Measurements from ENCODE around the gene PARD3. TPM values are rescaled to one million over a fixed set of nuclear protein-coding genes. Genes with fewer than 3 reads are reported as not detected.

Gene PARD3
- total RNA-seq, 4 donors from 2014 or later, result 98.9 to 122 (median 105) TPM

GRCh38 chr10:34492081-34492480, 323.0 kb downstream of the PARD3 start:
- Histone ChIP-seq H3K9me3 (no peaks in the 10 kb centered on the region), H3K36me3 (no peaks in the 10 kb centered on the region), H3K27me3 (no peaks in the 10 kb centered on the region), H3K27ac (replicated peaks in 1 of 4) (no peak overlapping the region), H3K4me1 (peaks cover 0 to 22% (median 10%) of the 10 kb centered on the region in 4 donors), H3K4me3 (no peak overlapping the region)
- intact Hi-C loops (cut with DNase I), result no loop called here
- TF ChIP-seq, protein P1, sequence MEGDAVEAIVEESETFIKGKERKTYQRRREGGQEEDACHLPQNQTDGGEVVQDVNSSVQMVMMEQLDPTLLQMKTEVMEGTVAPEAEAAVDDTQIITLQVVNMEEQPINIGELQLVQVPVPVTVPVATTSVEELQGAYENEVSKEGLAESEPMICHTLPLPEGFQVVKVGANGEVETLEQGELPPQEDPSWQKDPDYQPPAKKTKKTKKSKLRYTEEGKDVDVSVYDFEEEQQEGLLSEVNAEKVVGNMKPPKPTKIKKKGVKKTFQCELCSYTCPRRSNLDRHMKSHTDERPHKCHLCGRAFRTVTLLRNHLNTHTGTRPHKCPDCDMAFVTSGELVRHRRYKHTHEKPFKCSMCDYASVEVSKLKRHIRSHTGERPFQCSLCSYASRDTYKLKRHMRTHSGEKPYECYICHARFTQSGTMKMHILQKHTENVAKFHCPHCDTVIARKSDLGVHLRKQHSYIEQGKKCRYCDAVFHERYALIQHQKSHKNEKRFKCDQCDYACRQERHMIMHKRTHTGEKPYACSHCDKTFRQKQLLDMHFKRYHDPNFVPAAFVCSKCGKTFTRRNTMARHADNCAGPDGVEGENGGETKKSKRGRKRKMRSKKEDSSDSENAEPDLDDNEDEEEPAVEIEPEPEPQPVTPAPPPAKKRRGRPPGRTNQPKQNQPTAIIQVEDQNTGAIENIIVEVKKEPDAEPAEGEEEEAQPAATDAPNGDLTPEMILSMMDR (IDR thresholded peaks at IDR 0.05), result no peak
- TF ChIP-seq POLR2AphosphoS5 (IDR thresholded peaks at IDR 0.05) (no peak), EP300 (IDR thresholded peaks at IDR 0.05) (no peak), POLR2A (IDR thresholded peaks at IDR 0.05; ENCODE audit: low read depth) (no peak)
- peak; percentile 37 for DNase-seq (ENCODE audit: extremely low spot score)
- 95% methylated on average over 7 of the region's 7 CpGs for WGBS

- intact Hi-C loops (cut with DNase I), result no loop called here
- 65% methylated on average over 3 of the region's 3 CpGs for WGBS
- no peak for DNase-seq (ENCODE audit: extremely low spot score)
These were observed 323.4 kb downstream of the PARD3 start for GRCh38 chr10:34491678-34492077.

DNA sequence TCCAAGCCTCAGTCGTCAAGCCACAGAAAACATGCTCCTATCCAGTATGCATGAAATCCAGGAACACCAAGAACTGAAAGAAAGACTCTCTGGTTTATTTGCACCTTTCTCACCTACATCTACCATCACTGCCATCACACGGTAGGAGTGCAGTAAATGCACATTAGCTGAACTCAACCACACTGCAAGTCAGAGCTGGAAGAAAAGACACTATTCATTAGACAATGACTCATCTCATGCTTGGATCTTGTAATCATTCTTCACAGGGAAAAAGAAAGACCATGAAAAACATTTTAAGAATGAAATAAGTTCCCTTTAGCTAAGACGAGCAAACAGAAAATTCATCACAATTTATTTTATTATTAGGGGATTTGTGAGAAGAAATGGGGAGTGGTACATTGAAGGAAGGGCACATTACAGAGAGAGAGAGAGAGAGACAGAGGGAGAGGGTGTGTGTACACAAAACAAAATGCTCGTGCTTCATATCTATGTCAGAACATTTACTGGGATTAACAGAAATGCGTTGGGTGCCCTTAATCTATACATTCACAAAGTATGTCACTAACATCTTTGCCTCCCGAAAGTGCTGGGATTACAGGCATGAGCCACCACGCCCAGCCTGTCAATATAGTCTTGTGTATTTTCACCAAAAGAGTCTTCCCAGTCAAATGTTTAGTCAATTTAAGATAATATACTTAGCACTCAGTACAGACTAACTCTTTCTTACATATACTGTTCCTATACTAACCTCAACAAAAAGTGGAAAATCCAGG, 324.9 kb downstream of the PARD3 start:
- H3K4me3 ChIP-seq, result no peak overlapping the region
- intact Hi-C loops (cut with DNase I), result no loop called here
- H3K36me3 ChIP-seq, result no peaks in the 10 kb centered on the region
- peak; percentile 66 for DNase-seq (ENCODE audit: extremely low spot score)
- 66% methylated on average over 7 of the region's 7 CpGs for WGBS
- no peak overlapping the region for H3K27ac ChIP-seq (replicated peaks in 1 of 4)
- H3K4me1 ChIP-seq, result peaks cover 0 to 22% (median 10%) of the 10 kb centered on the region in 4 donors
- no peak for TF ChIP-seq POLR2A (IDR thresholded peaks at IDR 0.05; ENCODE audit: low read depth)
- no peak for TF ChIP-seq EP300 (IDR thresholded peaks at IDR 0.05)
- TF ChIP-seq, protein P1 (IDR thresholded peaks at IDR 0.05), result no peak
- no peak for TF ChIP-seq POLR2AphosphoS5 (IDR thresholded peaks at IDR 0.05)
- H3K9me3 ChIP-seq, result no peaks in the 10 kb centered on the region
- no peaks in the 10 kb centered on the region for H3K27me3 ChIP-seq

More at GRCh38 chr10:34491678-34492077, 323.4 kb downstream of the PARD3 start:
- Histone ChIP-seq H3K9me3 (no peaks in the 10 kb centered on the region), H3K4me1 (peaks cover 0 to 22% (median 10%) of the 10 kb centered on the region in 4 donors), H3K36me3 (no peaks in the 10 kb centered on the region), H3K27me3 (no peaks in the 10 kb centered on the region), H3K27ac (replicated peaks in 1 of 4) (no peak overlapping the region), H3K4me3 (no peak overlapping the region)
- no peak for TF ChIP-seq EP300 (IDR thresholded peaks at IDR 0.05)

- DNase-seq (ENCODE audit: extremely low spot score), result no peak
- TF ChIP-seq POLR2AphosphoS5 (IDR thresholded peaks at IDR 0.05) (no peak), POLR2A (IDR thresholded peaks at IDR 0.05; ENCODE audit: low read depth) (no peak), EP300 (IDR thresholded peaks at IDR 0.05) (no peak)
- TF ChIP-seq, protein P1 (IDR thresholded peaks at IDR 0.05), result no peak
- intact Hi-C loops (cut with DNase I), result no loop called here
- H3K9me3 ChIP-seq, result no peaks in the 10 kb centered on the region
- H3K27ac ChIP-seq (replicated peaks in 1 of 4), result no peak overlapping the region
- H3K4me1 ChIP-seq, result peaks cover 0 to 22% (median 10%) of the 10 kb centered on the region in 4 donors
- WGBS, result 84% methylated on average over 3 of the region's 3 CpGs
- no peak overlapping the region for H3K4me3 ChIP-seq
- H3K36me3 ChIP-seq, result no peaks in the 10 kb centered on the region
- no peaks in the 10 kb centered on the region for H3K27me3 ChIP-seq
These were observed 325.7 kb downstream of the PARD3 start for GRCh38 chr10:34489411-34489810.

DNA sequence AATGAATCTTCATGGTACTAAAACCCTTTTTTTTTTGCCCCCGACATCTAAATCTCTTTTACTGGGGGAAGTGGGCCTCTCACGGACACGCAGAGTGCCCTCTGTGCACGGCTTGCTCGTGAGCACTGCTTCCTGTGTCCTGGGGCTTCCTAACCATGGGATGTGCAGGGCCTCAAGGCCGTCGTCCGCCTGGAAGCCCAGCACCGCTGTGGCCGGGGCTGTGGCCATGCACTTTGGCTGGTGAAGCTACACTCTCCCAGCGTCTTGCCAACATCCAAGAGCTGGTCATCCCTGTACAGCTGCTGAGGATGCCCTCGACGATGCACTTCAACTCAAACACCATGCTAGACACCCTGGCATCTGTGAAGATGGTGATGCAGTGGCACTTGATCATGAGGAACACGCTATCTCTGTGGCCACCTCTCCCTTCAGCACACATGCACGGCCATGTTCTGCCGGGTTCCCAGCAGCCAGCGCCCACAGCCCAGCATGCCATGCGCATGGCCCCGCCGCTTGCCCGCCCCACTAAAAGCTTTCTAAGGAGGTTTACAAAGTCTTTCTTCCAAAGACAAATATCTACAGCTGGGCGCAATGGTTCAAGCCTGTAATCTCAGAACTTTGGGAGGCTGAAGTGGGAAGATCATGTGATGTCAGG, 326.5 kb downstream of the PARD3 start:
- intact Hi-C loops (cut with DNase I), result no loop called here
- WGBS, result 95% methylated on average over 16 of the region's 22 CpGs
- Histone ChIP-seq H3K27me3 (no peaks in the 10 kb centered on the region), H3K27ac (replicated peaks in 1 of 4) (no peak overlapping the region), H3K36me3 (no peaks in the 10 kb centered on the region), H3K9me3 (no peaks in the 10 kb centered on the region), H3K4me1 (peaks cover 0 to 22% (median 10%) of the 10 kb centered on the region in 4 donors), H3K4me3 (no peak overlapping the region)
- TF ChIP-seq, protein P1 (IDR thresholded peaks at IDR 0.05), result no peak
- TF ChIP-seq POLR2AphosphoS5 (IDR thresholded peaks at IDR 0.05), result no peak
- no peak for TF ChIP-seq POLR2A (IDR thresholded peaks at IDR 0.05; ENCODE audit: low read depth)
- TF ChIP-seq EP300 (IDR thresholded peaks at IDR 0.05), result no peak
- peak; percentile 80 for DNase-seq (ENCODE audit: extremely low spot score)
